Mesodermal cell (in vitro differentiated cells): ENCODE data around the gene RPN1.
"Not testable (repeated sequence)": the region's sequence is repeated elsewhere in the genome, so short reads cannot be mapped to it uniquely, and the experiment has no call there.

ENCODE experiments used
- H3K27ac ChIP-seq: 2 replicates; pipeline ENCODE4 v1.7.0; 2013; ENCODE audit warnings: mild to moderate bottlenecking, low read depth, low read length, moderate library complexity; ENCODE audit not compliant: severe bottlenecking
- H3K36me3 ChIP-seq: 2 replicates; pipeline ENCODE4 v1.7.1; 2013; ENCODE audit warnings: mild to moderate bottlenecking, low read length, moderate library complexity; ENCODE audit not compliant: control insufficient read depth, insufficient read depth
- H3K4me1 ChIP-seq: one replicate; pipeline ENCODE4 v1.7.1; 2013; ENCODE audit warnings: mild to moderate bottlenecking, low read length; ENCODE audit not compliant: insufficient read depth, control insufficient read depth, poor library complexity, severe bottlenecking
- H3K4me3 ChIP-seq: 2 replicates; pipeline ENCODE4 v1.7.0; 2013; ENCODE audit warnings: low read length, control low read depth, mild to moderate bottlenecking; ENCODE audit not compliant: insufficient read depth, poor library complexity, severe bottlenecking; ENCODE audit errors: extremely low read depth
- H3K9me3 ChIP-seq: 2 replicates; pipeline ENCODE4 v1.7.1; 2013; ENCODE audit warnings: mild to moderate bottlenecking, low read length, moderate library complexity; ENCODE audit not compliant: control insufficient read depth
- WGBS, 2 experiments: methylation state at CpG; one replicate each; pipeline ENCODE4 v1.1.5; 2013; ENCODE audit warnings: missing lambda C conversion rate in 2 of 2; ENCODE audit not compliant: insufficient coverage in 2 of 2; 5-methylcytosine and 5-hydroxymethylcytosine counted together

RPN1 gene

GRCh38 chr3:128590948-128591347 is 59.7 kb downstream of the RPN1 start:
- no peaks in the 10 kb centered on the region for H3K9me3 ChIP-seq
- H3K36me3 ChIP-seq = no peaks in the 10 kb centered on the region
- 79 to 86% methylated on average over 8 of the region's 8 CpGs for WGBS, 2 experiments
- H3K4me3 ChIP-seq = no peak overlapping the region
- no peaks in the 10 kb centered on the region for H3K4me1 ChIP-seq
- no peak overlapping the region for H3K27ac ChIP-seq

GRCh38 chr3:128589985-128590384 is 60.6 kb downstream of the RPN1 start:
- H3K9me3 ChIP-seq, H3K4me1 ChIP-seq, H3K36me3 ChIP-seq, H3K27ac ChIP-seq, H3K4me3 ChIP-seq: not testable (repeated sequence)
- WGBS, 2 experiments = 60% methylated on average over 1 of the region's 1 CpG; no CpG with 5 or more reads in 1 of the 2 experiments

- Histone ChIP-seq H3K4me1 (no peaks in the 10 kb centered on the region), H3K36me3 (no peaks in the 10 kb centered on the region), H3K9me3 (no peaks in the 10 kb centered on the region), H3K27ac (no peak overlapping the region), H3K4me3 (no peak overlapping the region)
- 90 to 97% methylated on average over 9 to 10 of the region's 10 CpGs for WGBS, 2 experiments
Measured at GRCh38 chr3:128588147-128588546, 62.5 kb downstream of the RPN1 start.

- H3K36me3 ChIP-seq = no peaks in the 10 kb centered on the region
- H3K9me3 ChIP-seq = no peaks in the 10 kb centered on the region
- no peak overlapping the region for H3K27ac ChIP-seq
- 88 to 90% methylated on average over 2 of the region's 3 CpGs for WGBS, 2 experiments
- no peaks in the 10 kb centered on the region for H3K4me1 ChIP-seq
- no peak overlapping the region for H3K4me3 ChIP-seq
Measured at GRCh38 chr3:128587391-128587790, 63.2 kb downstream of the RPN1 start.

- H3K36me3 ChIP-seq, H3K4me1 ChIP-seq, H3K27ac ChIP-seq, H3K9me3 ChIP-seq, H3K4me3 ChIP-seq: not testable (repeated sequence)
- 90 to 98% methylated on average over 3 to 7 of the region's 8 CpGs for WGBS, 2 experiments
Measured at GRCh38 chr3:128586932-128587331, 63.7 kb downstream of the RPN1 start.

- WGBS, 2 experiments = 86 to 91% methylated on average over 6 to 8 of the region's 9 CpGs
- not testable (repeated sequence) for H3K9me3 ChIP-seq
Measured at GRCh38 chr3:128586391-128586790, 64.2 kb downstream of the RPN1 start.

GRCh38 chr3:128585974-128586373 is 64.6 kb downstream of the RPN1 start:
- no peaks in the 10 kb centered on the region for H3K4me1 ChIP-seq
- H3K36me3 ChIP-seq = no peaks in the 10 kb centered on the region
- no peak overlapping the region for H3K27ac ChIP-seq
- H3K9me3 ChIP-seq = no peaks in the 10 kb centered on the region
- no peak overlapping the region for H3K4me3 ChIP-seq
- WGBS, 2 experiments = 90 to 91% methylated on average over 7 to 10 of the region's 11 CpGs

More at GRCh38 chr3:128586391-128586790, 64.2 kb downstream of the RPN1 start:
- not testable (repeated sequence) for H3K4me3 ChIP-seq, H3K27ac ChIP-seq, H3K4me1 ChIP-seq, H3K36me3 ChIP-seq

- no peaks in the 10 kb centered on the region for H3K9me3 ChIP-seq
- H3K36me3 ChIP-seq = no peaks in the 10 kb centered on the region
- WGBS, 2 experiments = 81 to 87% methylated on average over 4 to 5 of the region's 7 CpGs
- no peaks in the 10 kb centered on the region for H3K4me1 ChIP-seq
- no peak overlapping the region for H3K27ac ChIP-seq
- no peak overlapping the region for H3K4me3 ChIP-seq
Measured at GRCh38 chr3:128585189-128585588, 65.4 kb downstream of the RPN1 start.

GRCh38 chr3:128584412-128585020 is 66.1 kb downstream of the RPN1 start:
- WGBS, 2 experiments = 20 to 21% methylated on average over 6 to 10 of the region's 13 CpGs
- no peaks in the 10 kb centered on the region for H3K36me3 ChIP-seq
- no peaks in the 10 kb centered on the region for H3K9me3 ChIP-seq
- H3K4me3 ChIP-seq = no peak overlapping the region
- H3K27ac ChIP-seq = no peak overlapping the region
- no peaks in the 10 kb centered on the region for H3K4me1 ChIP-seq

- no peak overlapping the region for H3K4me3 ChIP-seq
- H3K4me1 ChIP-seq = no peaks in the 10 kb centered on the region
- no peaks in the 10 kb centered on the region for H3K36me3 ChIP-seq
- H3K9me3 ChIP-seq = no peaks in the 10 kb centered on the region
- H3K27ac ChIP-seq = no peak overlapping the region
Measured at GRCh38 chr3:128581566-128581965, 69.1 kb downstream of the RPN1 start.

GRCh38 chr3:128579927-128580326 is 70.7 kb downstream of the RPN1 start:
- Histone ChIP-seq H3K4me3 (no peak overlapping the region), H3K9me3 (no peaks in the 10 kb centered on the region), H3K27ac (no peak overlapping the region), H3K36me3 (no peaks in the 10 kb centered on the region), H3K4me1 (peaks cover 2% of the 10 kb centered on the region)
- WGBS, 2 experiments = 85 to 100% methylated on average over 1 of the region's 2 CpGs
